Mononuclear cell (primary cell): ENCODE results near the gene KIF26A. TPM values are rescaled to one million over a fixed set of nuclear protein-coding genes. Genes with fewer than 3 reads are reported as not detected.
"Not testable (repeated sequence)": the region's sequence is repeated elsewhere in the genome, so short reads cannot be mapped to it uniquely, and the experiment has no call there.

Source experiments
- H3K27me3 ChIP-seq: 2 replicates; pipeline ENCODE4 v1.6.0; 2011; ENCODE audit warnings: low read length, control low read depth; ENCODE audit not compliant: insufficient read depth
- H3K4me1 ChIP-seq: 2 replicates; pipeline ENCODE4 v1.5.1; 2011; ENCODE audit warnings: mild to moderate bottlenecking, low read length, control low read depth; ENCODE audit not compliant: insufficient read depth
- H3K4me3 ChIP-seq: 2 replicates; pipeline ENCODE4 v1.5.1; 2011; ENCODE audit warnings: mild to moderate bottlenecking, low read length, moderate library complexity
- H3K9me3 ChIP-seq: 2 replicates; pipeline ENCODE4 v1.5.1; 2011; ENCODE audit warnings: low read depth, mild to moderate bottlenecking, control low read depth, low read length
- total RNA-seq: library from RNA; depleted of rRNA; stranded (reverse); fragments of >200 nt; gene quantifications from one replicate; pipeline ENCODE4 v1.2.3, GENCODE V29; 2012

The KIF26A gene
- total RNA-seq, 1 donor, result not detected

DNA sequence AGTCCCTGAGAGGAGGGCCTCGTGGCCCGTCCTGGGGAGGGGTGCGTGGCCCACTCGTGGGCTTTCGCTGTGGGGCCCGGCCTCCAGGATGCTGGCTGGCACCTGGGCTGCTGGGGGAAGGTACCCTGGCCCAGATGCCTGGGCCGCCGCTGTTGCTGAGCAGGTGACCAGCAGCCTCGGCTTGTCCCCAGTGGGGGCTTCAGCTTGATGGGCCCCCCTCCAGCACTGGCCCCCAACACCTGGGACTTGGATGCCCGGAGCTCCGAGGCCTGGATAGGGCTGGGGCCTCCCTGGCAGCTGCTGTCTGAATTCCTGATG, 10.8 kb downstream of the KIF26A start:
- no peaks in the 10 kb centered on the region for H3K27me3 ChIP-seq
- H3K4me3 ChIP-seq, result no peak overlapping the region
- H3K9me3 ChIP-seq, result no peaks in the 10 kb centered on the region
- no peaks in the 10 kb centered on the region for H3K4me1 ChIP-seq

DNA sequence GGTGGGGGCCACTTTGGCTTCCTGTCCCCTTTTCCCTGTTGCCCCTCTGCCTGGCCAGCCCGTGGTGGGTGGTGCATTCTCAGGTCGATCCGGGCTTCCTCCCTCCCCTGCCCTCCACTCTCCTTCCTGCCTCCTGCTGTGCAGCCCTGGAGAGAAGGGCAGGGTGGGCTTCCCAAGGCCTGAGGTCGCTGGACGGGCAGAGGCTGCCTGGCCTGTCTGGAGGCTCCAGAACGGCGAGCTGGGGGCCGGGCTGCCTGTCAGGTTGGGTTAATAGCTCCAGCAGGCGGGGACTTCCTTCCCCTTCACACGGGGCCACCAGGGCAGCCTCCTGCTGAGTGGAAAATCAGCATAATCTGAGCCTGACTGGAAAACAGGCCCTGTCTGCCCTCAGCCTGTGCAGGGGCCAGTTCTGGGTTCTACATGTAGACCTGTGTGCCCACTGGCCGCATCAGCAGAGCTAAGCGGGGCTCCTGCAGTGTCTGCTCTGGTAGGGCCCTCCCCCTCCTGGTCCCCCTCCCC, 11.3 kb downstream of the KIF26A start:
- Histone ChIP-seq H3K27me3 (no peaks in the 10 kb centered on the region), H3K4me1 (no peaks in the 10 kb centered on the region)

DNA sequence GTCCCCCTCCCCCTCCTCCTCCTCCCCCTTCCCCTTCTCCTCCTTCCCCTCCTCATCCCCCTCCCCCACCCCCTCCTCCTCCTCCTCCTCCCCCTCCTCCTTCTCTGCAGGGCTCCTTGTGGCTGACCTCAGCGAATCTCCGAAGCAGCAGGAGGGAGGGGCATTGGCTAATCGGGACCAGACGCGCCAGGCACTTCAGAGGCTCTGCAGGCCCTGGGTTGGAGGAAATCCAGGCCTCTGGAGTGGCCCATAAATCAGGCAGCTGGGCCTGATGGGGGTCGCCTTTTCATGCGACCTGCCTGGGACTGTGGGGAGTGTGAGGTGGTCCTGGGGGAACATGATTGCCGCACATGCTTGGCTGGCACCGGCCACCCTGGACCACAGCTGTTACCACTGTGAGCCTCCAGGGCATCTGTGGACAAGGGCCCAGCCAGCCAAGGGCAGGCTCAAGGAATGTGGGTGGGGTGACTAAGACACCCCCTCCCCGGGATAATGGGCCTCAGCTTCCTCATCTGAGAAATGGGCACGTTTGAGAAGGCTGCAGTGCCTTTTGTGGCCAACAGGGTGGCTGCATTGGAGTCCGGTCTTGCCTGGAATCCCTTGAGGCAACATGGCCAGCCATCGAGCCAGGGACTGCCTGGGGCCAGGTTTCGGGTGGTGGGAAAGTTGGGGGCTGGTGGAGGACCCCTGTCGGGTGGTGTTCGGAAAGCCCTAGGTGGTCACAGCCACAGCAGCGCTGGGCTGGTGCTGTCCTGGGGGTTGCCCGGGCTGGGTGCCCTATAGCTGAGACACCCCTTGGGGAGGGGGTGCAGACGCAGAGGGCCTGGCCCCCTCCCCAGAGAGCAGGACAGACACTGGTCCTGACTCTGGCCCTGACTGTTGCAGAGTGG, 12.0 kb downstream of the KIF26A start:
- H3K4me1 ChIP-seq, result no peaks in the 10 kb centered on the region
- no peak overlapping the region for H3K4me3 ChIP-seq
- no peaks in the 10 kb centered on the region for H3K9me3 ChIP-seq
- H3K27me3 ChIP-seq, result no peaks in the 10 kb centered on the region

More for the DNA sequence above, 11.3 kb downstream of the KIF26A start:
- no peak overlapping the region for H3K4me3 ChIP-seq
- H3K9me3 ChIP-seq, result no peaks in the 10 kb centered on the region

DNA sequence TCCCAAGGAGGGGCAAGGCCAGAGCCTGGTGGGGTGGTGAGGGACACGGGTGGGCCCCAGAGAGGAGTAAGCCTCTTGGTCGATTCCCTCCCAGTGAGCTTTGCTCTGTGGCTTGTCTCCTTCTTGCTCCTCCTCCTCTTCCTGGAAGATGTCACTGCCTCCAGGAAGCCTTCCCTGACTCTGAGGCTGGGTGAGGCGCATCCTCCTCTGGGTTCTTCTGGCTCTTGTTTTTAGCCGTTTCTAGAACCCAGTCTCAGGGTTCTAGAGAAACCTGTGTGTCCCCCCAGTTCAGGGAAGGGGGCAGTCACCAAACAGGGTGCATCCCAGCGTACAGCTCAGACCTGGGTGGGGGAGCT, 12.6 kb downstream of the KIF26A start:
- no peaks in the 10 kb centered on the region for H3K27me3 ChIP-seq
- H3K9me3 ChIP-seq, result no peaks in the 10 kb centered on the region
- H3K4me3 ChIP-seq, result no peak overlapping the region
- no peaks in the 10 kb centered on the region for H3K4me1 ChIP-seq

DNA sequence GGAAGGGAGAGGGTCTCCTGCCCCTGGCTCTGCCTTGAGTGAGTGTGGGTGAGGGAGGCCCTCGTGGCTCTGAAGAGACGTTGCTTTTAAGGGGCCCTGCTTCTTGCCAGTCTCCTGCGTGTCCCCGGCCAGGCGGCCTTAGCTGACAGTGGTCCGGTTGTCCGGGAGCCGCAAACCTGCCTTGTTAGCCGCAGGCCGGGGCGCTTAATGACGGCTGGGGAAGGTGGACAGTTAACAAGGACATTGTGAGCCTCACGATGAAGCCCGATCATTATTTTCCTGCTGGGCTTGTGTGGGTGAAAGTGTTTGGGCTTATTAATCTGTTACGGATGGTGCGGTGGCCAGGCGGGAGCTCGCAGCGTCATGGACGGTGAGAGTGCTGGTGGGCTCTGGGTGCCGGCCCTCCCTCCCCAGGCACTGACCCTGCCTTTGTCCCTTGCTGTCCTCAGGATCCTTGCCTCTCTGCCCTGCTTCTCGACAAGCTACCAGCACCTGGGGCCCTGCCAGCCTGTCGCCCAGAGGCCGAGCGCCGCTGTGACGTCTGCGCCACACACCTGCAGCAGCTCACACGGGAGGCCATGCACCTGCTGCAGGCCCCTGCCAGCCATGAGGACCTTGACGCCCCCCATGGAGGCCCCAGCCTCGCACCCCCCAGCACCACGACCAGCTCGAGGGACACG, 13.3 kb downstream of the KIF26A start:
- H3K27me3 ChIP-seq, result no peaks in the 10 kb centered on the region

DNA sequence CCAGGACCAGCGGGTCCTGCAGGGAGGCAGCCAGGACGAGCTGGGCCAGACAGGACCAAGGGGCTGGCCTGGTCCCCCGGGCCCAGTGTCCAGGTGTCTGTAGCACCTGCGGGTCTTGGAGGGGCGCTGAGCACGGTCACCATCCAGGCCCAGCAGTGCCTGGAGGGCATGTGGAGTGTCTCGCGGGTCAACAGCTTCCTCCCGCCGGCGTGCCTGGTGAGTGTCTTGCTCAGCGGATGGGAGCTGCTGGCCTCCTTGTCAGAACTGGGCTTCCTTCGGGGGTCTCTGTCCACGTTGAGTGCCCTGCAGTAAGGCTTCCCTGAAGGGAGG, 13.8 kb downstream of the KIF26A start:
- H3K9me3 ChIP-seq, result no peaks in the 10 kb centered on the region
- H3K4me3 ChIP-seq, result no peak overlapping the region
- no peaks in the 10 kb centered on the region for H3K4me1 ChIP-seq
- H3K27me3 ChIP-seq, result no peaks in the 10 kb centered on the region

More for the DNA sequence above, 13.3 kb downstream of the KIF26A start:
- Histone ChIP-seq H3K4me1 (no peaks in the 10 kb centered on the region), H3K9me3 (no peaks in the 10 kb centered on the region), H3K4me3 (no peak overlapping the region)

DNA sequence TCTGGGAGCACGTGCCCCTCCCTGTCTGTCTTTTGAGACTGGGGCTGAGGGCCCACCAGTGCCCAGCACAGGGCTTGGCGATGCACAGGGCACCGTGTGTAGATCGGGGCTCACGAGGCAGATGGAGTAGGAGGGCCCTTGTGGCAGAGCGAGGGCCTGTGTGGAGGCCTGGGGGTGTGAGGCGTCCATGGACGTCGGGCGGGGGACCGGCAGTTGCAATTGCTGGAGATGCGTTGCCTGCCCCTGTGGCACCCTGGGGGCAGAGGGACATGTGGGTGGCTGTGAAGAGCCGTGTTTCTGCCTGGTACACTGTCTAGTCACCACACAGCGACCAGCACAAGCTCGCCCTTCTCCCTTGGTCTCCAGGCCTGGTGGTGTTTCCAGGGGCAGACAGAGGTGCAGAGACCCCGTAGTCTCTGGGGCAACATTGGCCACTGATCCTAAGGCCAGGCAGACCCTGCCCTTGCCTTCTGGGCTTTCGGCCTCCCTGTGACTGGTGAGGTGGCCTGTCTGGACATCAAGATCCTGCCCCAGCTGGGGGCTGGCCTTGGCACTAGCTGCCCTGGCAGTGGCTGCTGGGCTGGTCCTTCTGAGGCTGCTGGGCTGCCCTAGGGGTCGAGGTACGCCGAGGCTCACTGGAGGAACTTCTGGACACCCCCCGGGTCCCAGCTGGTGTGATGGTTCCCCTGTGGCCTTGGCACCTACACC, 14.5 kb downstream of the KIF26A start:
- no peaks in the 10 kb centered on the region for H3K4me1 ChIP-seq
- H3K27me3 ChIP-seq, result no peaks in the 10 kb centered on the region
- no peaks in the 10 kb centered on the region for H3K9me3 ChIP-seq
- no peak overlapping the region for H3K4me3 ChIP-seq

DNA sequence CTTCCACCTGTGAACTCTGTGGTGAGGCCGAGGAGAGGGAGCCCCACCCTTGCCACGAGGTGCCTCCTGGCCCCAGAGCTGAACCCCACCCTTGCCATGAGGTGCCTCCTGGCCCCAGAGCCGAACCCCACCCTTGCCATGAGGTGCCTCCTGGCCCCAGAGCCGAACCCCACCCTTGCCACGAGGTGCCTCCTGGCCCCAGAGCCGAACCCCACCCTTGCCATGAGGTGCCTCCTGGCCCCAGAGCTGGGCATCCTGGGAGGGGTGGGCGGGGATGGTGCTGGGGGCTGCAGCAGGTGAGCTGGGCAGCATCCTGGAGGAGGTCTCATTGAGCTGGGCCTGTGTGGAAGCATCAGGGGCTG, 15.0 kb downstream of the KIF26A start:
- H3K4me1 ChIP-seq, H3K4me3 ChIP-seq, H3K27me3 ChIP-seq, H3K9me3 ChIP-seq: not testable (repeated sequence)

DNA sequence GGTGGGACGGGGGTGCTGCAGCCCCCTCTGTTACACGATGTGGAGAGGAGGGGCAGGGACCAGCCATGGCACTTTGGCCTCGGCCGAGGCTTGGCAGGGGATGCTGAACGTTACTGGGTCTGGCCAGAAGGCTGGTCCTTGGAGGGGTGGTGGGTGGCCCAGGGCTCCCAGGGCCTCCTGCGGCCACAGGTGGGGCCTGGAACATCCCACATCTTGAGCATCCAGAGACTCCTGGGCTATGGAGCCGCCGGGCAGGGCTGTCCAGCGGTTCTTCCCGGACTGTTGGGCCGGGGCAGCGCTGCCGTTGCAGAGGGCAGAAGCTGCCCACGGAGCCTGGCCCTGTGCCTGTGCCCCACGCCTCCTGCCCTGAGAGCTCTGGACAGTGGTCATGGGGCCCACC, 15.9 kb downstream of the KIF26A start:
- Histone ChIP-seq H3K4me3 (no peak overlapping the region), H3K4me1 (no peaks in the 10 kb centered on the region), H3K27me3 (no peaks in the 10 kb centered on the region), H3K9me3 (no peaks in the 10 kb centered on the region)

DNA sequence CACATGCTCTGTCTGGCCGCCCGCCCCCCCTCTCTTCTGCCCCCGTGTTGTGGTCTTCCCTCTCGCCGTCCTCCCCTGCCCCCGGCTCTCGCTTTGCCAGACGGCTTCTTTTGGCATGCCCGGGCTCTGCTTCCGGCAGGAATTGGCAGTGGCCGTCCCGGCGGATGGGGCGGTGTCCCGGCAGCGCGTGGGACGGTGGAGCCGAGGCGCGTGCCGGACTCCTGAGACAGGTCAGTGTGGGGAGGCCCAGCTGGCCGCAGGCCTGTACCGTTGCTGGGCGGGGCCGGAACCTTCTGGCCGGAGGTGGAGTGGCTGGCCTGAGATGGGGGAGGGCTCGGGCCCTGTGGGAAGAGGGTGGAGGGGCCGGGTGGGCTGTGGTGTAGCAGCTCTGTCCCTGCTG, 17.1 kb downstream of the KIF26A start:
- H3K9me3 ChIP-seq, result no peaks in the 10 kb centered on the region
- no peaks in the 10 kb centered on the region for H3K27me3 ChIP-seq
- no peak overlapping the region for H3K4me3 ChIP-seq
- H3K4me1 ChIP-seq, result no peaks in the 10 kb centered on the region

DNA sequence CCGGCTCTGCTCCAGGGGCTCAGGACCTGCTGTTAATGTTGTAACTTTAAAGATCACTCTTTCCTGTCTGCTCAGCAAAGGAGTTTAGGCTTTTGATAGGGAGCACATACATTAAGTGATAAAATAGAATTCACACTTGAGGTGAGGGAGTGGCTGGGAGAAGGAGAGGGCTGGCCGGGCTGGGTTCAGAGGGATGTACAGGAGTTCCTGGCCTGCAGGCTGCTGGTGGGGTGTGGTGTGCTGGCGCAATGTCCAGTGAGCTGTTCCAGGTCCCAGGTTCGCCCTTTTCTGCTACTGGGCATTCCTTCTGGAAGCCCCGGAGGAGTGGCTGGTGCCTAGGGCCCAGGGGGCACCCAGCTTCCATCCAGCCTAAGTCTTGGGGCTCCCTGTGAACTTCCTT, 17.8 kb downstream of the KIF26A start:
- no peaks in the 10 kb centered on the region for H3K9me3 ChIP-seq
- H3K4me1 ChIP-seq, result no peaks in the 10 kb centered on the region
- H3K27me3 ChIP-seq, result no peaks in the 10 kb centered on the region
- no peak overlapping the region for H3K4me3 ChIP-seq

DNA sequence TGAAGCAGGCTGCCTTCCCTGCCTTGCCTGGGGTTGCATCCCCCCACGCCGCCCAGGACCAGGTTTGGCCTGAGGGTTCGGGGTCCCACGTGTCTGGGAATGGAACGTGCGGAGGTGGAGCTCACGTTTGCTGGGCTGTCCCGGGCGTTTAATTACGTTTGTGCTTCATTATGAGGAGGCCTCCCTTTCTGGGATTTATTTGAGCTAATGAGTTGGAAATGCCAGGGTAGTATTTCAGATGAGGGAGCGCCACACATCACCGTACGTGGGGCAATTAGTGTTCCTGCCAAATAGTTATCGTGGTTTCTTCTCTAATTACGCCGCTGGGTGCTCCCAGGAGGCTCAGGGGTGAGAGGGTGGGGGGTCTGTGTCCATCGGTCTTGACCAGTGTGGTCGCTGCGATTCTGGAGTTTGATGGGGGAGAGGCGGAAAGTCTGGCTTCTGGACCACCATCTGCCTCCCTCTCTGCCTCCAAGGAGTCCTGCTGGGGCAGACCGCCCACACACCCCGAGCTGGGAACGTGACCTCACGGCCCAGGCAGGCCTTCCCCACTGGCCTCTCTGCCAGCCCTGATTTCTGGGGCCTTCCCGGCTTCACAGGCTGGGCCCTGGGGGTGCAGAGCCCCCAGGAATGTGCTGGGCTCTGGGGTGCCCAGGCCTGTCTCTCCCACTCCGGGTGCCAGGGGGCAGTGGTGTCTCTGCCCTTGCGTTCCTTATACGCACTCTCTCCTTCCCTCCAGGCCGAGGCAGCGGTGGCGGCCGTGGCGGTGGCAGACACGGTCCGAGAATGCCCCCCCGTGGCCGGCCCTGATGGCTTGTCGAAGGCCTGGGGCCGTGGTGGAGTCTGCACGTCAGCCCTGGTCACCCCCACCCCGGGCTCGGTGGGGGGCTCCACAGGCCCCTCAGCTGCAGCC, 18.9 kb downstream of the KIF26A start:
- no peaks in the 10 kb centered on the region for H3K4me1 ChIP-seq
- H3K9me3 ChIP-seq, result no peaks in the 10 kb centered on the region
- no peak overlapping the region for H3K4me3 ChIP-seq
- no peaks in the 10 kb centered on the region for H3K27me3 ChIP-seq

DNA sequence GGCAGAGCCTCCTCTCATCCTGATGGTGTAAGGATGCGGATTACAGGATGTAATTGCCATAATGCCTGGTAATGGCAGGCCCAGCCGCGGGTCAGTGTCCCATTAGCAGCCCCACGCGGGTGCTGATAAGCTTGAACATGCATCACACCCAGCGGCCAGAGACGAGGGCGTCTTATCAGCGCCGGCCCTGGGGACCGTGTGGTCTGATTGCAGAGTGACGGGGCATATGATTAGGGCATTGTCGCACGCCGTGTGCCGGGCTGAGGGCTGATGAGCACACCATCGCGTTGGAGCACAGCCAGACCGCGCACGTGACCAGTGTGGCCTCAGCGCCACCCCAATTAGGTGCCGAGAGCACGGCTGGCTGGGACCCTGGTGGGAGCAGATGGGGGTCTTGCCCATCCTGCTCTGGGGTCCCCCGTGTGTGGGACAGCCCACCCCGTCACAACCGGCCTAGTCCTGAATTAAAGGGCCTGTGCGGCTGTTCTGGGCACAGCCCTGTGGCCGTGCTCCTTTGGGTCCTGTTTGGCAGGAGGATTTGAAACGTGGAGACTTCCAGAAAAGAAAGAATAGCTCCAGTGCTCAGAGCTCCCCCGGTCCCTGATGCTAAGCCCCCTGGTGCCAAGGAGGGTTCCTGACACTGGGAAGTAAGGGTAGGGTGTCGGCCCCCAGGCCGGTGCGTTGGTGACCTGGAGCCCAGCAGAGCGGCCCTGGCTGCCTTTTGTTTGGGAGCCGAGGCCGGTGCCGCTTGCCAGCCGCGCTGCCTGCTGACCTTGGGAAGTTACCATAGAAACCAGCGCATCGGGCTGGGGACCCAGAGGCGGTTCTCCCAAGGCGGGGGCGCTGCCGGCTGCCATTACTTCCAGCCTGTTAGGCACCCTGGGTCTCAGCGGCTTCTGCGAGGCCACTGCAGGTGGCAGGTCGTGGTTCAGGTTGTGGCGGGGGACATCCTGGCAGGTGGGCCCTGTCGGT, 20.7 kb downstream of the KIF26A start:
- Histone ChIP-seq H3K4me3 (no peak overlapping the region), H3K27me3 (no peaks in the 10 kb centered on the region), H3K4me1 (no peaks in the 10 kb centered on the region), H3K9me3 (no peaks in the 10 kb centered on the region)

DNA sequence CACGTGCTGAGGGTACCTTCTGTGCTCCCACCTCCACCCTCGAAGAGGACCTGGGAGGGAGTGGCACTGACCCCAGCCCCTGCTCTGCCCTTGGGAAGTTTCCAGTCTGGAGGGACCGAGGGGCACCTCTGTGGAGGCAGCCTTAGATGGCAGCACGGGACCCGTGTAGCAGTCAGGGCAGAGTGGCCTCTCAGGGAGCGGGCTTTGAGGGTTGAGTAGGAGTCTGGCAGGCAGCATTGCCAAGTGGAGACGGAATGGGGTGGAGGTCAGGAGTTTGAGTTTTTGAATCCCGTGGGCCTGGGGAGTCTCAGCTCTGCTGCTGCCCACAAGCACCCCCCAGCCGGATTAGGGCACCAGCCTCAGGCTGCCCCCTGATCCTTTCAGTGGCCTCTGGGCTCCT, 21.6 kb downstream of the KIF26A start:
- H3K4me1 ChIP-seq, result no peaks in the 10 kb centered on the region
- H3K9me3 ChIP-seq, result no peaks in the 10 kb centered on the region
- no peak overlapping the region for H3K4me3 ChIP-seq
- H3K27me3 ChIP-seq, result no peaks in the 10 kb centered on the region
